NCI-H2171 treated with DMSO at 0.1 percent for 48 hours (cell line): Measurements from ENCODE around the gene EFCAB7.
"Not testable (repeated sequence)": the region's sequence is repeated elsewhere in the genome, so short reads cannot be mapped to it uniquely, and the experiment has no call there.

ENCODE experiments used
- DNase-seq: peaks from one replicate; lab custom pipeline; 2025; lab: John Stamatoyannopoulos, UW

Gene EFCAB7

GRCh38 chr1:63548303-63548702 lies 25.0 kb downstream of the EFCAB7 start:
- no peak for DNase-seq

GRCh38 chr1:63548877-63549276 lies 25.6 kb downstream of the EFCAB7 start:
- DNase-seq, result no peak

DNA sequence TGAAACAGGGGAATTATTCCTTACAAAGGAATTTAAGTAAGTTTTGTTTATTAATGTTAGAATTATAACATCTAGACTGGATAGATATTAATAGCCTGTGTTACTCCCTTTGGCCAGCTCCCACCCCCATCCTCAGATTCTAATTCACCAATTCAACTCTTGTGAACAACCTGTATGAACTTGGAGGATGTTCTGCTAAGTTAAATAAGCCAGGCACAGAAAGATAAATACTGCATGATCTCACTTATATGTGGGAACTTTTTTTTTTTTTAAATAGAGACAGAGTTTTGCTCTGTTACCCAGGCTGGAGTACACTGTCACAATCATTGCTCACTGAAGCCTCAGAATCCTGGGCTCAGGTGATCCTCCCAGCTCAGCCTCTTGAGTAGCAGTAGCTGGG lies 32.2 kb downstream of the EFCAB7 start:
- no peak for DNase-seq

DNA sequence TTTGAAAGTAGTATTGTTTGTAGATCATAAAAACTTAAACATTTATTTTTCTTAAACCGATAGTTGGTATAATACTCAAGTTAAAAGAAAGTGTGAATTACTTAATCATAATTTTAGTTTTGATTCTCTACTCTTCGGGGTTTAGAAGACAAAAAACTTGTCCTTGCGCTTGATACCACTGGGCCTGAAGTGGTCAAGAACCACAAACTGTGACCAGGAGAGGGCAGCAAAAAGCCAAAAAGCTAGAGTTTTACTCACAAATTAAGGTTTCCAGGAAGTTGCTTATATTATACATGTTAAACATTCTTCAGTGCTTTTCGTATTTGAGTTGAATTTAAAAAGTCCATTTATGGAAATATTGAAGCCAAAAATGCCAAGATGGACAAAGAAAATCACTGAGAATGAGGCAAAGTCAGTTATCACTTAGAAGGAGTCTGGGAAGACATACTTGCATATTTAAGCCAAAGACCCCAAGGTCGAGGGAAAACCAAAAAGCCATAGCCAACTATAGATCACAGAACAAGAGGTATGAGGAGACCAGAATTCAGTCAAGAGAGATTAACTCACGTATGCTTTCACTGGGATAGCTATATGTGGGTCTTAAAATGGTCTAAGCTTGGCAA lies 34.2 kb downstream of the EFCAB7 start:
- no peak for DNase-seq

DNA sequence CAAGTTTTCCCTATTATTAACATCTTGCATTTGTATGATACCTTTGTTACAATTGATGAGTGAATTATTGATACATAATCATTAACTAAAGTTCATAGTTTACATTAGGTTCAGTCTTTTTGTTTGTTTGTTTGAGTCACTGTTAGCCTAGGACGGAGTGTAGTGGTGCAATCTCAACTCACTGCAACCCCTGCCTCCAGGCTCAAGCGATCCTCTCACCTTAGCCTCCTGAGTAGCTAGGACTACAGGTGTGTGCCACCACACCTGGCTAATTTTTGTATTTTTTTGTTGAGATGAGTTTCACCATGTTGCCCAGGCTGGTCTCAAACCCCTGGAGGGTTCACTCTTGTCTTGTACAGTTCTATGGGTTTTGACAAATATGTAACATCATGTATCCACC lies 36.0 kb downstream of the EFCAB7 start:
- no peak for DNase-seq

DNA sequence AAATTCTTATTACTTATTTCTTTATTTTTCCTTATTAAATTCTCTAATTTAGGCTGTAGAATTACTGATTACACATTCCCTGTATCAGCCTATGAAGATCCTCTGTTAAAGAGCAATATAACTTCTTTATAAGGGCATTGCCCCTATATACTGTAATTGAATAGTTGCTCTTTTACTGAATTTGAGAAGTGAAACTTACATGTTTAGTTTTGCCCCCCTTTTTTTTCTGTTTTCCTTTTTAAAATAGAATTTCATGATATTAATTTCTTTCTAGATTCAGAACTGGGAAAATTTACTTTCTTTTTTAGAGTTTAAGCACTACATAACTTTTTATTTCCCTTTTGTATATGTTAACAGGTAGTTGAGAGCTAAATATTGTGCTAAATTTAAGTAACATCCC lies 40.4 kb downstream of the EFCAB7 start:
- no peak for DNase-seq

GRCh38 chr1:63569068-63569467 lies 45.7 kb downstream of the EFCAB7 start:
- no peak for DNase-seq

DNA sequence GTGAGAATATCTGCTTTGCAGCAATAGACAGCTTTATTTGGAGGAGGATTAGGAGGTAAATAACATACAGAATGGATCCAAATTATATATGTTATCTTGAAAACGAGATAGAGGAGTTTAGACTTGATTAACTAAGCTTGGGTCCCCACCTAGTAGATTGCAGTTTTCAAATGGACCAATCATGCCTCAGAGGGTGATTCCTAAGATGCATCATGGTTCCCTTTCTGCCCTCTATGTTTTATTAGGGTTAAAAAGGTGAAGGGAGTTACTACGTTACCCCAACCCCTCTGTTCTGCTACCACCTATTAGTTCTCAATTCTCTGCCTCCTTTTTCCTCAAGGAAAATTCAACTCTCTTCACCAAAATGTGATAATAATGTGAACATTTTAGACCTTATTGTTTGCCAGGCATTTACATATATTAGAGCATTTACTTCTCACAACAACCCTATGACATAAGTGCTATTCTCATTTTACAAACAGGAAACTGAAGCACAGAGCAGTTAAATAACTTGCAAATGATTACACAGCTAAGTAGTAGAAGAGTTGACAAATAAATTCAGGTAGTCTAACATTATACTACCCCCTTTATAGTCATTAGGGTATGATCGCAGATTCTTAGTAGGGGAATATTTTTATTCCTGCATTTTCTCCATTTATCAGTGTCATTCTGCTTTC lies 46.5 kb downstream of the EFCAB7 start:
- DNase-seq, result no peak

- DNase-seq, result not testable (repeated sequence)
Measured at GRCh38 chr1:63572686-63573085, 49.4 kb downstream of the EFCAB7 start.

GRCh38 chr1:63574203-63574796 lies 51.0 kb downstream of the EFCAB7 start:
- not testable (repeated sequence) for DNase-seq

GRCh38 chr1:63575340-63575826 lies 52.1 kb downstream of the EFCAB7 start:
- DNase-seq, result peak; percentile 42

DNA sequence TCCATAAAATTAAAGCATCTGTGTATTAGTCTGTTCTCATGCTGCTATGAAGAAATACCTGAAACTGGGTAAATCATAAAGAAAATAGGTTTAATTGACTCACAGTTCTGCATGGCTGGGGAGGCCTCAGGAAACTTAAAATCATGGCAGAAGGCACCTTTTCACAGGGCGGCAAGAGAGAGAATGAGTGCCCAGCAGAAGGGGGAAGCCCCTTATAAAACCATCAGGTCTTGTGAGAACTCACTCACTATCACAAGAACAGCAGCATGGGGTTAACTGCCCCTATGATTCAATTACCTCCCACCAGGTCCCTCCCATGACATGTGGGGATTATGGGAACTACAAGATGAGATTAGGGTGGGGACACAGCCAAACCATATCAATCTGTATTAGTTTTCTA lies 63.0 kb downstream of the EFCAB7 start:
- DNase-seq, result not testable (repeated sequence)

GRCh38 chr1:63590166-63590560 lies 66.8 kb downstream of the EFCAB7 start:
- no peak for DNase-seq

GRCh38 chr1:63592536-63593302 lies 69.4 kb downstream of the EFCAB7 start:
- no peak for DNase-seq

DNA sequence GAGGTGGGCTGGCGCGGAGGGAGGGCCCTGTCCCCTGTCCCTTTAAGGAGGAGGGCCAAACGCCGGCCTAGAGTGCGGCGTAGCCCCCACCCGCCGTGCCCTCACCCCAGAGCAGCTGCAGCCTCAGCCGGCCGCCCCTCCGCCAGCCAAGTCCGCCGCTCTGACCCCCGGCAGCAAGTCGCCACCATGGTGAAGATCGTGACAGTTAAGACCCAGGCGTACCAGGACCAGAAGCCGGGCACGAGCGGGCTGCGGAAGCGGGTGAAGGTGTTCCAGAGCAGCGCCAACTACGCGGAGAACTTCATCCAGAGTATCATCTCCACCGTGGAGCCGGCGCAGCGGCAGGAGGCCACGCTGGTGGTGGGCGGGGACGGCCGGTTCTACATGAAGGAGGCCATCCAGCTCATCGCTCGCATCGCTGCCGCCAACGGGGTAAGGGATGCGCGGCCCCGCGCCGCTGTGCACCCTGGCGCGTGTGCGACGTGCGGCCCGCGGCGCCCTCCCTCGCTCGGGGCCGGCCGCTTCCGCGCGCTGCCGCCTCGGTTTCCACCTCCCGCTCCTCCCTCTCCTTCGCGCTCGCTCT lies 70.1 kb downstream of the EFCAB7 start, which contains the start of gene PGM1:
PGM1 (plus strand) TSS at position 109 of the 583 bp plus-strand sequence; CDS start at position 187, 78 bp downstream.
- DNase-seq, result peak; percentile 65

DNA sequence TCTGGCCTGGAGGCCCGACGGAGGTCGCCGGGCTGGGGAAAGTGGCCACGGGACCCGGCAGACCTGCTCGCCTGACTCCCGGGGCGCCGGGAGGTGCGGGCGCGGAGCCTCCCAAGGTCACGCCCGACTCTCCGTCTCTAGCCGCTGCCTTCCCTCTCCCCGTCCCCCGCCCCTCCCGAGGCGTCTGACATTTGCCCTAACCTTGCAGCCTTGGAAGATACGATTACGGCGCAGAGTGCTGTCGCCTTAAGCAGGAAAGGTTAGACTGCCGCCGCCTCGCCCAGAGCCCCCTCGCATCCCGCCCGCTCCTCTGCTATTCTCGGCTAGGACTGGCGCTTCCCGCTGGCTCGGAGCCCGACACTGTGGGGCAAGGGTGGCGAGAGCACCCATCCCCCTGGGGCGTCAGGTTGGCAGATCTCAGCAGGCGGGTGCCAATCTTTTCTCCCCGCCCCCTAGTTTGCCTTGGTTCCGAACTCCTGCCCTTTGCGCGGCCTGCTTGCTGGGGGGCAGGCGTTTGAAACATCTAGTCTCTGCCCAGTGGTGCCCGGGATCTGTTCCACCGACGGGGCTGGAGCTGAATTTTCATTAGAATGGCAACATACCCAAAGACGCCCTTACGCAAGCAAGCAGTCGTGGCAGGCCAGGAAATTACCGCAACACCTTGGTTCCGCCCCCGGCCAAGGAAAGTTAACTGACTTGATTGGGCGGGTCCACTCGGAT lies 70.7 kb downstream of the EFCAB7 start:
- DNase-seq, result peak; percentile 65

DNA sequence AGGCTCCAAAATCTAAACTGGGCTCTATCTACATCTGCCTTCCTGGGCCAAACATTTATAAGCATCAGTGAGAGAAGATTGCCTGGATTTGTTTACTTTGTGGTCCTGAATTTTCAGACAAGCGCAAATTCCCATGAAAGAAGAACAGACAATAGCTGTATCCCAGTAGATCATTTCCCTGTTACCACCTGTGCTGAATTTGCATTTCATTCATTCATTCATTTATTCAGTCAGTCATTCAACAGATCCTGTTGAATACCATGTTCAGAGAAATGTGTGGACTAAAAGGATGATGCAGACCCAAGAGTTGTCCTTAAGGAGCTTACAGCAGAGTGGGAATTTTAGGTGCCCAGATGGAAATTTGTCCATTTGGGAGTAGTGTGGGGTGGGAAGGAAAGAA lies 72.1 kb downstream of the EFCAB7 start:
- no peak for DNase-seq

DNA sequence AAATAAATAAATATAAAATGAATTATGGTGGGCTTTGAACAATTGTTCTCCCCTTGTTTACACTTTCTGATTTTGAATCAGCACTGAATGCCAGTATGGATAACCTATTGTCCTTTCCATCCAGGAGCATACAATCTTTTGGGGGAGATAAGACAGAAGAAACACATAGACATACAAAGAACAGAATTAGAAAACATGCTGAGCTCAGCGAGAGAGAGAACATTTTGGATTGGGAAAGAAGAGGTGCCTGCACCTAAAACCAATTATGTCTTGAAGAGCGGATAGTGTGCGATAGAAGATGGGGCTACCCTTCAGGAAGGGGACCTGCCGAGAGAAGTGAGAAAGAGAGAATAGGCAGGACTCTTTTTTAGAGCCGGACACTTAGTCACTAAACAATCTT lies 76.5 kb downstream of the EFCAB7 start:
- no peak for DNase-seq

DNA sequence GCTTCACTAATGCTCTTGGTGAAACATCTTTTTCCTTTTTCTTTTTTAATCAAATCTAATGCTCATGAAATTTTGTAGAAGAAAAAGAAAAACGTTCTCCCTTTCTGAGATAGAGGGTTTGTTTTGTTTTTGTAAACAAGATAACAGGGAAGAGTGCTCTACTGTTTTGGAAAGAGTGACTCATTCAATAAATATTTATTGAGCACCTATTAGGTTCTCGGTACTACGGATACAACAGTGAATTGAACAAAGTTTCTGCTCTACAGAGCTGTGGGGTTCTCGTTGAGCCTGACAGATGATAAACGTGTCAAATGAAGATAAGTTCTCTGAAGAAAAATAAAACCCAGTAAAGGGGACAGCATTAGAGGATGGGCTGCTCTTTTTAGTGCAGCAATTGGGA lies 76.9 kb downstream of the EFCAB7 start:
- DNase-seq, result no peak

GRCh38 chr1:63601061-63601460 lies 77.7 kb downstream of the EFCAB7 start:
- no peak for DNase-seq

DNA sequence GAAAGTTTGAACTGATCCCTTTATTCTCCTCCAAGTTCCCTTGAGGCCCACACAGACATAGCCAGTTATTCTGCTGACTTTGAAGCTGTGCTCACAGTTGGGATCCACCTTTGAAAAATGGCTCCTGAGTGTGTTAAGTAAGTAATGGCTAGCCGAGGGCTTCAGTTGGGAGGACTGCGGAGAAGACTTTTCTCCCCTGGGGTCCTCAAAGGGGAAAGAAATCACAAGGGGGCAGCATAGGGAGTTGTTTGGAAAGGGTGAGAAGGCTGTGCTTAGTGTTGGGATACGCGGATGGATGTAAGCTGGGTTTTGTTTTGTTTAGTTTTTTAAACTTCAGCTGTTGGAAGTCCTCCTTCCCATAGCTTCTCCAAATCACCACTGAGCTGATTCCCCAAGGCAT lies 78.1 kb downstream of the EFCAB7 start:
- no peak for DNase-seq
